Measurements from ENCODE around the gene HLA-A. TPM values are rescaled to one million over a fixed set of nuclear protein-coding genes. Genes with fewer than 3 reads are reported as not detected.

Gene HLA-A
- total and polyA plus RNA-seq, 2 of the 13 experiments (the other 11 are each of a cell fraction or from before 2014, with no cell fraction given) = 345 to 527 TPM

- TF ChIP-seq ZNF142 (CRISPR knock-in tag; IDR thresholded peaks at IDR 0.05) (no peak), SP5 (CRISPR knock-in tag; IDR thresholded peaks at IDR 0.05; ENCODE audit: borderline replicate concordance, low read depth) (peak; percentile 42; the same call in 1 of the 2 replicates), ZNF850 (CRISPR knock-in tag; conservative IDR thresholded peaks at IDR 0.05) (no peak), NR2F1 (CRISPR knock-in tag; IDR thresholded peaks at IDR 0.05) (peak in 1 of 2 experiments; percentile 19; a peak in 1 of 4 replicates), POLR2G (IDR thresholded peaks at IDR 0.05; ENCODE audit: low read depth, low read length) (peak; percentile 95), ZNF724P (CRISPR knock-in tag; IDR thresholded peaks at IDR 0.05; ENCODE audit: borderline replicate concordance) (peak; percentile 46; the same call in 1 of the 2 replicates), ZNF766 (CRISPR knock-in tag; IDR thresholded peaks at IDR 0.05; ENCODE audit: borderline replicate concordance) (no peak), TRIM24 (CRISPR knock-in tag; IDR thresholded peaks at IDR 0.05) (no peak), ZMAT3 (CRISPR knock-in tag; conservative IDR thresholded peaks at IDR 0.05) (peak; percentile 65; the same call in 1 of the 2 replicates), ZKSCAN5 (CRISPR knock-in tag; IDR thresholded peaks at IDR 0.05) (no peak), ISL2 (CRISPR knock-in tag; IDR thresholded peaks at IDR 0.05) (no peak), POGZ (CRISPR knock-in tag; IDR thresholded peaks at IDR 0.05) (peak; percentile 72), TBP (CRISPR knock-in tag; IDR thresholded peaks at IDR 0.05) (no peak), KDM5A (IDR thresholded peaks at IDR 0.05; ENCODE audit: borderline replicate concordance, low read length) (no peak), ZNF607 (CRISPR knock-in tag; IDR thresholded peaks at IDR 0.05; ENCODE audit: borderline replicate concordance) (no peak; the same call in 1 of the 2 replicates), ARNT2 (CRISPR knock-in tag; IDR thresholded peaks at IDR 0.05; ENCODE audit: low read depth) (peak; percentile 52; the same call in 1 of the 2 replicates), ZNF672 (CRISPR knock-in tag; IDR thresholded peaks at IDR 0.05) (no peak), ZSCAN12 (CRISPR knock-in tag; IDR thresholded peaks at IDR 0.05) (no peak), PRDM4 (CRISPR knock-in tag; IDR thresholded peaks at IDR 0.05; ENCODE audit: borderline replicate concordance) (no peak), ZNF501 (CRISPR knock-in tag; IDR thresholded peaks at IDR 0.05) (peak; percentile 84; the same call in 1 of the 2 replicates), ZNF263 (CRISPR knock-in tag; IDR thresholded peaks at IDR 0.05) (0 out of 2 replicates have a peak, but pooled peaks have one; percentile 16), HNRNPUL1 (IDR thresholded peaks at IDR 0.05; ENCODE audit: low read depth, low read length) (no peak), GATA4 (IDR thresholded peaks at IDR 0.05; ENCODE audit: borderline replicate concordance, low read depth) (peak; percentile 80; the same call in 1 of the 2 replicates)
Measured at GRCh38 chr6:29964887-29965562, 22.7 kb downstream of the HLA-A start (continued).

All from HepG2 (cell line).